Osteocyte (in vitro differentiated cells): ENCODE results near the gene SULT6B1. TPM values are rescaled to one million over a fixed set of nuclear protein-coding genes. Genes with fewer than 3 reads are reported as not detected.
A peak's percentile ranks its signal among the peaks of the same experiment; 100 is the strongest.

Experiments
- DNase-seq: peaks from one replicate; pipeline ENCODE4 v3.0.0; 2021; ENCODE audit warnings: mixed read lengths; ENCODE audit not compliant: unreplicated experiment; ENCODE audit errors: extremely low spot score
- H3K27ac Mint-ChIP-seq: one replicate; pipeline ENCODE4 v1.8.0; 2021; ENCODE audit warnings: mild to moderate bottlenecking, mixed read lengths; ENCODE audit not compliant: unreplicated experiment
- H3K27me3 Mint-ChIP-seq: one replicate; pipeline ENCODE4 v1.8.0; 2021; ENCODE audit warnings: mixed read lengths; ENCODE audit not compliant: unreplicated experiment
- H3K36me3 Mint-ChIP-seq: one replicate; pipeline ENCODE4 v1.8.0; 2021; ENCODE audit warnings: mixed read lengths; ENCODE audit not compliant: unreplicated experiment
- H3K4me1 Mint-ChIP-seq: one replicate; pipeline ENCODE4 v1.8.0; 2021; ENCODE audit warnings: mixed read lengths; ENCODE audit not compliant: unreplicated experiment
- H3K4me3 Mint-ChIP-seq: one replicate; pipeline ENCODE4 v1.8.0; 2021; ENCODE audit warnings: mild to moderate bottlenecking, moderate library complexity, mixed read lengths; ENCODE audit not compliant: unreplicated experiment
- H3K9me3 Mint-ChIP-seq: one replicate; pipeline ENCODE4 v1.8.0; 2021; ENCODE audit warnings: mixed read lengths; ENCODE audit not compliant: unreplicated experiment
- total RNA-seq: library from RNA; stranded (reverse); gene quantifications from 2 replicates; pipeline ENCODE4 v1.2.1, GENCODE V29; 2021
- TF ChIP-seq, protein P1 (sequence below): fragments of 200-600 bp; sonication (generic); IDR thresholded peaks from 2 replicates; pipeline ENCODE4 v1.5.0; 2021; ENCODE audit warnings: antibody characterized with exemption, mild to moderate bottlenecking, moderate library complexity

The SULT6B1 gene
- total RNA-seq, 1 donor from 2014 or later = not detected

DNA sequence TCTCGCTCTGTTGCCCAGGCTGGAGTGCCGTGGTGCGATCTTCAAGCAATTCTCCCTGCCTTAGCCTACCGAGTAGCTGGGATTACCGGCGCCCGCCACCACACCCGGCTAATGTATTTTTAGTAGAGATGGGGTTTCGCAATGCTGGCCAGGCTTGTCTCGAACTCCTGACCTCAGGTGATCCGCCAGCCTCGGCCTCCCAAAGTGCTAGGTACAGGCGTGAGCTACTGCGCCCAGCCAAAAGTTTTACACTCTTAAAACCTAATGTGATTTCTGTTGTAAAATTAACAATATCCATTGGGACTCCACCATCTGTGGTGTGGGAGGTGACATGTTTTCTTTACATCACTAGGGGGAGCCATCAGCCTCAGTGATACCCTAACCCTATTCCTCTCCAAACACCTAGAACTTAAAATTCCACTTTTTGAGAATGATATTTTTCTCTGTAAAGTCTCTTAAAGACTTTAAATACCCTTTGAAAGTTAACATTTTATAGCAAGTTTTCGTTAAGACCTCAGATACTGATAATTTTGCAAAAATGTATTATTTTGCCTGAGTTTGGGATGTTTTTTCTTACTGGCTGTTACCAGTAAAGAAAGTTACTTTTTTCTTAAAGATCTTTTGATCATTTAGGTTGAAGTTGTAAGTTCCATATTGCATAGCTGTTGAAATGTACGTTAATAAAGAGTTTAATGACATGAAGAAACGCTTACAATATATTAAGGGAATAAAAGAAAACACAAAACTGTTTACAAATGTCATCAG lies 20.1 kb downstream of the SULT6B1 start:
- no peaks in the 10 kb centered on the region for H3K27me3 Mint-ChIP-seq
- TF ChIP-seq, protein P1, sequence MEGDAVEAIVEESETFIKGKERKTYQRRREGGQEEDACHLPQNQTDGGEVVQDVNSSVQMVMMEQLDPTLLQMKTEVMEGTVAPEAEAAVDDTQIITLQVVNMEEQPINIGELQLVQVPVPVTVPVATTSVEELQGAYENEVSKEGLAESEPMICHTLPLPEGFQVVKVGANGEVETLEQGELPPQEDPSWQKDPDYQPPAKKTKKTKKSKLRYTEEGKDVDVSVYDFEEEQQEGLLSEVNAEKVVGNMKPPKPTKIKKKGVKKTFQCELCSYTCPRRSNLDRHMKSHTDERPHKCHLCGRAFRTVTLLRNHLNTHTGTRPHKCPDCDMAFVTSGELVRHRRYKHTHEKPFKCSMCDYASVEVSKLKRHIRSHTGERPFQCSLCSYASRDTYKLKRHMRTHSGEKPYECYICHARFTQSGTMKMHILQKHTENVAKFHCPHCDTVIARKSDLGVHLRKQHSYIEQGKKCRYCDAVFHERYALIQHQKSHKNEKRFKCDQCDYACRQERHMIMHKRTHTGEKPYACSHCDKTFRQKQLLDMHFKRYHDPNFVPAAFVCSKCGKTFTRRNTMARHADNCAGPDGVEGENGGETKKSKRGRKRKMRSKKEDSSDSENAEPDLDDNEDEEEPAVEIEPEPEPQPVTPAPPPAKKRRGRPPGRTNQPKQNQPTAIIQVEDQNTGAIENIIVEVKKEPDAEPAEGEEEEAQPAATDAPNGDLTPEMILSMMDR = peak; percentile 74
- H3K9me3 Mint-ChIP-seq = peaks cover 7% of the 10 kb centered on the region
- peaks cover 7% of the 10 kb centered on the region for H3K4me1 Mint-ChIP-seq
- no peak overlapping the region for H3K4me3 Mint-ChIP-seq
- DNase-seq = no peak
- H3K36me3 Mint-ChIP-seq = peaks cover 6% of the 10 kb centered on the region
- H3K27ac Mint-ChIP-seq = no peak overlapping the region

DNA sequence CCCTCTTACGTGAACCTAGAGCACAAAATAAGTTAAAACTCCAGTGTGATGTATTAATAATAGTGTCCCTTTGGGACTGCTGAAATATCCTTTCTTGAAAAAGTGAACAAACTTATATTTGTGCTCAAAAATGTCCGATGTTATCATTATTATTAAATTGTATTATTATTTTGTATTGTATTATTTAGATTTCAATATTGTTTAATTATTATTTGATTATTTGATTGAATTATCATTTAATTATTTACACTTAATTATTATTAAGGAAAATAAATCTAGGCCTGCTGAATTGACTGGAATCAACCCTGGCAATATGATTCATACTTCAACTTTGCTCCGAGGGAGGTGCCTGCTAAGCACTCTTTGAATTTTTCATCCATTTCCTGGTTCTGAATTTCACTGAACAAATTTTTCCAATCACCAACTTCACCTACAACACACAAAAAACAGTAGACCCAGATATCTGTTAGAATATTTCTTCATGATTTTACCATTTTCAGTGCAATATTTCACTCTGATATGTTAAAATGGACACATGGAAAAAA lies 20.8 kb downstream of the SULT6B1 start:
- peaks cover 6% of the 10 kb centered on the region for H3K36me3 Mint-ChIP-seq
- no peak overlapping the region for H3K27ac Mint-ChIP-seq
- no peak overlapping the region for H3K4me3 Mint-ChIP-seq
- H3K9me3 Mint-ChIP-seq = peaks cover 7% of the 10 kb centered on the region
- TF ChIP-seq, protein P1 = no peak
- H3K4me1 Mint-ChIP-seq = peaks cover 7% of the 10 kb centered on the region
- no peaks in the 10 kb centered on the region for H3K27me3 Mint-ChIP-seq
- no peak for DNase-seq

- no peak overlapping the region for H3K4me3 Mint-ChIP-seq
- no peaks in the 10 kb centered on the region for H3K27me3 Mint-ChIP-seq
- peaks cover 7% of the 10 kb centered on the region for H3K9me3 Mint-ChIP-seq
- DNase-seq = no peak
- H3K36me3 Mint-ChIP-seq = peaks cover 6% of the 10 kb centered on the region
- no peak overlapping the region for H3K27ac Mint-ChIP-seq
- TF ChIP-seq, protein P1 = no peak
- H3K4me1 Mint-ChIP-seq = peaks cover 7% of the 10 kb centered on the region
Measured at GRCh38 chr2:37164757-37165156, 23.7 kb downstream of the SULT6B1 start.

DNA sequence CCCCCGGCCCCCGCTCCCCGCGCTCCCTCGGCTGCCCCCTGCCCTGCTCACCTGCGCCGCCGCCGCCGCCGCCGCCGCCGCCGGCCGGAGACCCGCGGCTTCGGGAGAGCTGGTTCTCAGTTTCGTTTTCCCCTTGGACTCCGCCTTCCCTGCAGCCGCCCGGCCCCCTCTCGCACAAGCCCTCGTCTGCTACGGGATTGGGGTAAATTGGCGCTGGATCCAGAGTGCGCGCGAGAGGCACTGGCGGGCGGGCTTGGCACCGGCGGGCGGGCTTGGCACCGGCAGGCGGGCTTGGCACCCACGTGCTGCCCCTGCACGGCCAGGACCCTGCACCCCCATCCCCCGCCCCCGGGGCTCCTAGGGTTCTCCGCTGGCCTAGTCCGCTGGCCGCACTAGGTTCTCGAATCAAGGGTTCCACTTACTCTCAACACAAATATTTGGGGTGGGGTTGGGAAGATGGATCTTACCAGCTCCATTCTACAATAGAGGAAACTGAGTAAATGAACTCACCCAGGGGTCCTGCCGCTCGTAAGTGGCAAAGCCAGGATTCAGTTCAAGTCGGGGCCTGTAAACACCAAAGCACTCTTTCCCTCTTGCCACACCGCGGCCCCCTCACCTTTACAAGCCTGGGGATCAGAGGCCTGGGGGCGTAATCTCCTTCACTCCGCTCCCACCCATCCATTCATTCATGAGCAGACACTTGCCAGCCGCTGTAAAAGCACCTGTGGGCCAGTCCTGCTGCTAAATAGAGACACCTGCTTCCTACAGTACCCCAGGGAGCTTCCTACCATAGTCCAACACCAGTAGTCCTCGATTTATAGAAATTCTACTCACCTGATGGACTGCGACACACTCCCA lies 31.4 kb downstream of the SULT6B1 start, which contains the start of gene EIF2AK2:
Gene EIF2AK2 (minus strand): TSS at position 124 of the 858 bp plus-strand sequence. CDS start 9,174 bp downstream, outside the sequence.
- Mint-ChIP-seq H3K27me3 (no peaks in the 10 kb centered on the region), H3K9me3 (no peaks in the 10 kb centered on the region), H3K4me1 (peaks cover 27% of the 10 kb centered on the region), H3K36me3 (peaks cover 18% of the 10 kb centered on the region), H3K4me3 (peak within 1 kb of the TSS; percentile 88), H3K27ac (peak within 1 kb of the TSS; percentile 93)
- TF ChIP-seq, protein P1 = no peak
- DNase-seq = peak; percentile 95
